ENCODE measurements around the gene PGGT1B. TPM values are rescaled to one million over a fixed set of nuclear protein-coding genes. Genes with fewer than 3 reads are reported as not detected.

Gene PGGT1B
- total RNA-seq, 1 experiment from 2014 or later = 59.7 TPM

DNA sequence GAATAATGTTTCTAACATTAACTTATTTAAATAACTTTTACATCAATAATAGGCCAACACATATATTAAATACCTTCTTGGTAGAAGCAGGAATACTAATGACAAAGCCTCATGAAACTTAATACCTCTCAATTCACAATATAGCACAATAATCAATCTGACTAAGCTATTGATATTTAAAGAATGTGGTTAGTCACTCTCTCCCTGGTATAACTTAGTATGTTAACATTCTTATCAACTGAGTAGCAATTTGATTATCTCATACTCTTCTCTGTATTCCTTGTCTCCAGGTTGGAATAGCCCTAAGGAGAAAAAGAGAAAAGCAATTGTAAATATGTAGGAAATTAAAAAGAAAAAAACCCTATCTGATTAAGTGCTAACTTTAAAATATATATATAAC lies 4.9 kb upstream of the PGGT1B start:
- Mint-ChIP-seq H3K27me3 (ENCODE audit: low read depth) (no peaks in the 10 kb centered on the region; the same call in 1 of the 2 replicates), H3K9me3 (no peaks in the 10 kb centered on the region), H3K36me3 (ENCODE audit: insufficient read depth in 1 of 3, low read depth in 3 of 3) (peaks cover 1 to 27% (median 14%) of the 10 kb centered on the region in 3 experiments; a peak in 6 of 7 replicates), H3K4me1 (peaks cover 6 to 9% of the 10 kb centered on the region in 2 experiments; a peak in 3 of 4 replicates), H3K4me3 (no peak overlapping the region), H3K27ac (no peak overlapping the region)
- Histone ChIP-seq H2AK5ac (ENCODE audit: insufficient read length, low read length) (no peak overlapping the region), H3K79me1 (ENCODE audit: insufficient read depth, low read depth, low read length, poor library complexity, severe bottlenecking) (no peaks in the 10 kb centered on the region), H3K9me3 (ENCODE audit: control insufficient read depth, low read depth, low read length) (no peaks in the 10 kb centered on the region), H3T11ph (ENCODE audit: low read length) (no peak overlapping the region), H3K23ac (ENCODE audit: insufficient read length, low read depth, low read length) (no peak overlapping the region), H3K23me2 (ENCODE audit: insufficient read length, low read depth, low read length, poor library complexity, severe bottlenecking) (peaks cover 4% of the 10 kb centered on the region), H4K8ac (replicated peaks; ENCODE audit: insufficient read length, low read depth, low read length) (no peak overlapping the region), H2AFZ (ENCODE audit: low read length) (no peak overlapping the region), H3K14ac (ENCODE audit: insufficient read depth, low read length) (no peak overlapping the region), H3K27me3 (ENCODE audit: insufficient read depth, low read length) (no peaks in the 10 kb centered on the region), H2BK12ac (ENCODE audit: insufficient read length, low read depth, low read length) (no peak overlapping the region), H3K18ac (ENCODE audit: insufficient read length, low read depth, low read length) (no peak overlapping the region), H3K4me2 (ENCODE audit: insufficient read depth, insufficient read length, low read length) (no peak overlapping the region), H4K91ac (ENCODE audit: insufficient read length, low read depth, low read length) (no peak overlapping the region), H2BK20ac (ENCODE audit: low read depth, low read length, poor library complexity, severe bottlenecking) (no peak overlapping the region), H2BK15ac (ENCODE audit: low read depth, low read length) (no peak overlapping the region), H2BK120ac (ENCODE audit: low read depth, low read length, poor library complexity, severe bottlenecking) (no peak overlapping the region), H3K9ac (ENCODE audit: extremely low read depth, insufficient read length, low read length) (no peak overlapping the region), H3K4me1 (ENCODE audit: insufficient read depth, low read length) (no peaks in the 10 kb centered on the region), H3K27ac (ENCODE audit: insufficient read length, low read depth, low read length) (no peak overlapping the region), H4K5ac (ENCODE audit: insufficient read length, low read depth, low read length) (no peak overlapping the region), H3K4ac (ENCODE audit: low read depth, low read length) (no peak overlapping the region), H2BK5ac (ENCODE audit: insufficient read length, low read length) (no peak overlapping the region), H3K56ac (ENCODE audit: insufficient read length, low read depth, low read length) (no peak overlapping the region), H4K20me1 (ENCODE audit: control insufficient read depth, insufficient read depth, insufficient read length) (no peaks in the 10 kb centered on the region), H3K79me2 (ENCODE audit: insufficient read depth, low read length) (no peaks in the 10 kb centered on the region)
- DNase-seq = no peak
- TF ChIP-seq, protein P1, sequence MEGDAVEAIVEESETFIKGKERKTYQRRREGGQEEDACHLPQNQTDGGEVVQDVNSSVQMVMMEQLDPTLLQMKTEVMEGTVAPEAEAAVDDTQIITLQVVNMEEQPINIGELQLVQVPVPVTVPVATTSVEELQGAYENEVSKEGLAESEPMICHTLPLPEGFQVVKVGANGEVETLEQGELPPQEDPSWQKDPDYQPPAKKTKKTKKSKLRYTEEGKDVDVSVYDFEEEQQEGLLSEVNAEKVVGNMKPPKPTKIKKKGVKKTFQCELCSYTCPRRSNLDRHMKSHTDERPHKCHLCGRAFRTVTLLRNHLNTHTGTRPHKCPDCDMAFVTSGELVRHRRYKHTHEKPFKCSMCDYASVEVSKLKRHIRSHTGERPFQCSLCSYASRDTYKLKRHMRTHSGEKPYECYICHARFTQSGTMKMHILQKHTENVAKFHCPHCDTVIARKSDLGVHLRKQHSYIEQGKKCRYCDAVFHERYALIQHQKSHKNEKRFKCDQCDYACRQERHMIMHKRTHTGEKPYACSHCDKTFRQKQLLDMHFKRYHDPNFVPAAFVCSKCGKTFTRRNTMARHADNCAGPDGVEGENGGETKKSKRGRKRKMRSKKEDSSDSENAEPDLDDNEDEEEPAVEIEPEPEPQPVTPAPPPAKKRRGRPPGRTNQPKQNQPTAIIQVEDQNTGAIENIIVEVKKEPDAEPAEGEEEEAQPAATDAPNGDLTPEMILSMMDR (conservative IDR thresholded peaks at IDR 0.05) = no peak
